HUES6 (cell line): ENCODE results near the gene GSTM3.
"Not testable (repeated sequence)": the region's sequence is repeated elsewhere in the genome, so short reads cannot be mapped to it uniquely, and the experiment has no call there.

Experiments
- H3K27ac ChIP-seq: 2 replicates; pipeline ENCODE4 v1.7.0; 2013; ENCODE audit warnings: low read depth, mild to moderate bottlenecking, low read length, inconsistent platforms
- H3K27me3 ChIP-seq: 2 replicates; pipeline ENCODE4 v1.6.1; 2013; ENCODE audit warnings: low read length; ENCODE audit not compliant: control insufficient read depth, insufficient read depth
- H3K36me3 ChIP-seq: 2 replicates; pipeline ENCODE4 v1.6.1; 2013; ENCODE audit warnings: low read length; ENCODE audit not compliant: control insufficient read depth, insufficient read depth
- H3K4me1 ChIP-seq: 2 replicates; pipeline ENCODE4 v1.6.1; 2013; ENCODE audit warnings: low read length; ENCODE audit not compliant: control insufficient read depth, insufficient read depth
- H3K4me3 ChIP-seq: 2 replicates; pipeline ENCODE4 v1.5.1; 2013; ENCODE audit warnings: low read depth, low read length
- H3K9ac ChIP-seq: one replicate; pipeline ENCODE4 v1.6.1; 2013; ENCODE audit warnings: mild to moderate bottlenecking, low read length
- H3K9me3 ChIP-seq: 2 replicates; pipeline ENCODE4 v1.6.1; 2013; ENCODE audit warnings: low read depth, low read length; ENCODE audit not compliant: control insufficient read depth, insufficient read depth

The GSTM3 gene

GRCh38 chr1:109759513-109760334 is 18.9 kb upstream of the GSTM3 start:
- Histone ChIP-seq H3K27me3 (no peaks in the 10 kb centered on the region), H3K4me3 (no peak overlapping the region), H3K9me3 (no peaks in the 10 kb centered on the region), H3K9ac (no peak overlapping the region), H3K36me3 (no peaks in the 10 kb centered on the region), H3K27ac (no peak overlapping the region), H3K4me1 (peaks cover 9% of the 10 kb centered on the region; the same call in 1 of the 2 replicates)

GRCh38 chr1:109757936-109758786 is 17.3 kb upstream of the GSTM3 start:
- no peaks in the 10 kb centered on the region for H3K36me3 ChIP-seq
- no peaks in the 10 kb centered on the region for H3K9me3 ChIP-seq
- no peak overlapping the region for H3K4me3 ChIP-seq
- no peak overlapping the region for H3K9ac ChIP-seq
- no peak overlapping the region for H3K27ac ChIP-seq
- no peaks in the 10 kb centered on the region for H3K27me3 ChIP-seq
- peaks cover 9% of the 10 kb centered on the region; the same call in 1 of the 2 replicates for H3K4me1 ChIP-seq

GRCh38 chr1:109756848-109757521 is 16.1 kb upstream of the GSTM3 start:
- no peak overlapping the region for H3K4me3 ChIP-seq
- H3K4me1 ChIP-seq, result peaks cover 9% of the 10 kb centered on the region; the same call in 1 of the 2 replicates
- H3K9me3 ChIP-seq, result no peaks in the 10 kb centered on the region
- no peaks in the 10 kb centered on the region for H3K36me3 ChIP-seq
- no peaks in the 10 kb centered on the region for H3K27me3 ChIP-seq
- H3K9ac ChIP-seq, result no peak overlapping the region
- no peak overlapping the region for H3K27ac ChIP-seq

- not testable (repeated sequence) for H3K27me3 ChIP-seq
Measured at GRCh38 chr1:109756325-109756724, 15.5 kb upstream of the GSTM3 start.

GRCh38 chr1:109754738-109755137 is 13.9 kb upstream of the GSTM3 start:
- H3K4me3 ChIP-seq, result no peak overlapping the region
- no peak overlapping the region for H3K9ac ChIP-seq
- no peaks in the 10 kb centered on the region for H3K36me3 ChIP-seq
- no peaks in the 10 kb centered on the region for H3K27me3 ChIP-seq
- H3K9me3 ChIP-seq, result peaks cover 2% of the 10 kb centered on the region
- H3K27ac ChIP-seq, result no peak overlapping the region
- H3K4me1 ChIP-seq, result no peaks in the 10 kb centered on the region

More at GRCh38 chr1:109756325-109756724, 15.5 kb upstream of the GSTM3 start:
- not testable (repeated sequence) for H3K27ac ChIP-seq, H3K36me3 ChIP-seq, H3K9me3 ChIP-seq, H3K4me1 ChIP-seq, H3K9ac ChIP-seq, H3K4me3 ChIP-seq

- H3K9ac ChIP-seq, result no peak overlapping the region
- H3K9me3 ChIP-seq, result peaks cover 19% of the 10 kb centered on the region
- H3K27me3 ChIP-seq, result no peaks in the 10 kb centered on the region
- H3K27ac ChIP-seq, result no peak overlapping the region
- no peaks in the 10 kb centered on the region for H3K4me1 ChIP-seq
- H3K4me3 ChIP-seq, result no peak overlapping the region
- H3K36me3 ChIP-seq, result no peaks in the 10 kb centered on the region
Measured at GRCh38 chr1:109751531-109752260, 10.9 kb upstream of the GSTM3 start.

GRCh38 chr1:109750920-109751319 is 10.1 kb upstream of the GSTM3 start:
- no peaks in the 10 kb centered on the region for H3K4me1 ChIP-seq
- H3K27me3 ChIP-seq, result no peaks in the 10 kb centered on the region
- H3K4me3 ChIP-seq, result no peak overlapping the region
- H3K9me3 ChIP-seq, result peaks cover 19% of the 10 kb centered on the region
- H3K36me3 ChIP-seq, result no peaks in the 10 kb centered on the region
- no peak overlapping the region for H3K27ac ChIP-seq
- H3K9ac ChIP-seq, result no peak overlapping the region

- Histone ChIP-seq H3K27me3 (no peaks in the 10 kb centered on the region), H3K4me3 (no peak overlapping the region)
Measured at GRCh38 chr1:109750241-109750882, 9.5 kb upstream of the GSTM3 start.

GRCh38 chr1:109749221-109749620 is 8.4 kb upstream of the GSTM3 start:
- no peak overlapping the region for H3K4me3 ChIP-seq

More at GRCh38 chr1:109750241-109750882, 9.5 kb upstream of the GSTM3 start:
- Histone ChIP-seq H3K9ac (no peak overlapping the region), H3K9me3 (peaks cover 19% of the 10 kb centered on the region), H3K36me3 (no peaks in the 10 kb centered on the region), H3K27ac (no peak overlapping the region), H3K4me1 (no peaks in the 10 kb centered on the region)

GRCh38 chr1:109748311-109748710 is 7.5 kb upstream of the GSTM3 start:
- not testable (repeated sequence) for H3K27me3 ChIP-seq, H3K36me3 ChIP-seq, H3K9ac ChIP-seq, H3K4me1 ChIP-seq, H3K4me3 ChIP-seq, H3K27ac ChIP-seq
- H3K9me3 ChIP-seq, result peaks cover 19% of the 10 kb centered on the region

More at GRCh38 chr1:109749221-109749620, 8.4 kb upstream of the GSTM3 start:
- H3K9me3 ChIP-seq, result peaks cover 19% of the 10 kb centered on the region
- H3K9ac ChIP-seq, result no peak overlapping the region
- no peaks in the 10 kb centered on the region for H3K27me3 ChIP-seq
- no peaks in the 10 kb centered on the region for H3K4me1 ChIP-seq
- no peak overlapping the region for H3K27ac ChIP-seq
- H3K36me3 ChIP-seq, result no peaks in the 10 kb centered on the region
